Neural cell (in vitro differentiated cells): ENCODE measurements around the gene FRMPD4. TPM values are rescaled to one million over a fixed set of nuclear protein-coding genes. Genes with fewer than 3 reads are reported as not detected.

ENCODE experiments used
- H2AFZ ChIP-seq: fragments of 200-600, 300-800 bp; sonication (generic), shearing (Covaris generic); 2 replicates; pipeline ENCODE4 v1.6.0; 2014; ENCODE audit warnings: low read depth, mild to moderate bottlenecking, antibody characterized with exemption, low read length, moderate library complexity
- H3F3A ChIP-seq: fragments of 200-600 bp; shearing (Covaris generic); 2 replicates; pipeline ENCODE4 v1.6.1; 2016; ENCODE audit warnings: mild to moderate bottlenecking, moderate library complexity, mixed read lengths, antibody characterized with exemption, low read length; ENCODE audit not compliant: insufficient read depth, poor library complexity, severe bottlenecking
- H3K27ac ChIP-seq: fragments of 200-600, 300-800 bp; sonication (generic), shearing (Covaris generic); 2 replicates; pipeline ENCODE4 v1.5.1; 2014; ENCODE audit warnings: mild to moderate bottlenecking, low read length, moderate library complexity
- H3K27me3 ChIP-seq: fragments of 300-800, 200-600 bp; sonication (generic), shearing (Covaris generic); 2 replicates; pipeline ENCODE4 v1.6.0; 2014; ENCODE audit warnings: mild to moderate bottlenecking, low read depth, low read length, moderate library complexity; ENCODE audit not compliant: insufficient read depth
- H3K36me3 ChIP-seq: fragments of 300-800, 200-600 bp; sonication (generic), shearing (Covaris generic); 2 replicates; pipeline ENCODE4 v1.5.1; 2014; ENCODE audit warnings: mild to moderate bottlenecking, antibody characterized with exemption, low read length, moderate library complexity; ENCODE audit not compliant: insufficient read depth
- H3K4me2 ChIP-seq: fragments of 300-800, 200-600 bp; sonication (generic), shearing (Covaris generic); 2 replicates; pipeline ENCODE4 v1.6.0; 2014; ENCODE audit warnings: mild to moderate bottlenecking, low read length
- H3K4me3 ChIP-seq: fragments of 300-800, 200-600 bp; sonication (generic), shearing (Covaris generic); 2 replicates; pipeline ENCODE4 v1.5.1; 2014; ENCODE audit warnings: mild to moderate bottlenecking, low read length, moderate library complexity
- H3K79me2 ChIP-seq: fragments of 200-600 bp; shearing (Covaris generic); replicated peaks from 2 replicates; pipeline ENCODE4 v1.6.0; 2014; ENCODE audit warnings: mild to moderate bottlenecking, low read length, moderate library complexity; ENCODE audit not compliant: insufficient read depth
- H3K9ac ChIP-seq: fragments of 300-800, 200-600 bp; sonication (generic), shearing (Covaris generic); 2 replicates; pipeline ENCODE4 v1.6.1; 2016; ENCODE audit warnings: mild to moderate bottlenecking, low read length, mixed read lengths
- H3K9me2 ChIP-seq: fragments of 200-600 bp; shearing (Covaris generic); 2 replicates; pipeline ENCODE4 v1.6.1; 2016; ENCODE audit warnings: mild to moderate bottlenecking, low read length, mixed read lengths; ENCODE audit not compliant: insufficient read depth
- H3K9me3 ChIP-seq: fragments of 200-600, 300-800 bp; sonication (generic), shearing (Covaris generic); 2 replicates; pipeline ENCODE4 v1.6.1; 2016; ENCODE audit warnings: mild to moderate bottlenecking, mixed run types, low read length, moderate library complexity, mixed read lengths
- H4K20me1 ChIP-seq: fragments of 200-600 bp; shearing (Covaris generic); 2 replicates; pipeline ENCODE4 v1.6.1; 2016; ENCODE audit warnings: mild to moderate bottlenecking, mixed run types; ENCODE audit not compliant: insufficient read depth
- EP300 ChIP-seq: fragments of 450-650 bp; conservative IDR thresholded peaks from 2 replicates; pipeline ENCODE4 v1.6.1; 2014; ENCODE audit warnings: antibody characterized with exemption, mild to moderate bottlenecking, moderate library complexity; ENCODE audit not compliant: poor library complexity, severe bottlenecking
- EZH2 ChIP-seq: fragments of 200-600, 300-800 bp; shearing (Covaris generic), sonication (generic); IDR thresholded peaks from 2 replicates; pipeline ENCODE4 v1.6.1; 2014; ENCODE audit warnings: antibody characterized with exemption, low read length, borderline replicate concordance, mild to moderate bottlenecking; ENCODE audit not compliant: insufficient read depth, poor library complexity, severe bottlenecking
- MXI1 ChIP-seq: fragments of 450-650 bp; conservative IDR thresholded peaks from 2 replicates; pipeline ENCODE4 v1.6.1; 2014; ENCODE audit warnings: antibody characterized with exemption, mild to moderate bottlenecking; ENCODE audit not compliant: poor library complexity, severe bottlenecking
- POLR2AphosphoS5 ChIP-seq: IDR thresholded peaks from 2 replicates; pipeline ENCODE4 v1.6.1; 2012
- RAD21 ChIP-seq: fragments of 450-650 bp; conservative IDR thresholded peaks from 2 replicates; pipeline ENCODE4 v1.6.1; 2014; ENCODE audit warnings: antibody characterized with exemption, mild to moderate bottlenecking, moderate library complexity
- SMC3 ChIP-seq: fragments of 450-650 bp; conservative IDR thresholded peaks from 2 replicates; pipeline ENCODE4 v1.6.1; 2014; ENCODE audit warnings: antibody characterized with exemption, mild to moderate bottlenecking, moderate library complexity; ENCODE audit not compliant: poor library complexity
- TAF1 ChIP-seq: IDR thresholded peaks from 2 replicates; pipeline ENCODE4 v1.6.1; 2012; ENCODE audit warnings: low read depth
- polyA plus RNA-seq: library from polyadenylated mRNA; depleted of rRNA; stranded (reverse); fragments of >200 nt; gene quantifications from 2 replicates; pipeline ENCODE4 v1.2.3, GENCODE V29; 2014
- TF ChIP-seq, protein P1 (sequence below): IDR thresholded peaks from 2 replicates; pipeline ENCODE4 v1.6.1; 2012; ENCODE audit warnings: borderline replicate concordance
- TF ChIP-seq, protein P2 (sequence below): fragments of 450-650 bp; IDR thresholded peaks from 2 replicates; pipeline ENCODE4 v1.5.1; 2014; ENCODE audit warnings: antibody characterized with exemption, mild to moderate bottlenecking, moderate library complexity; ENCODE audit not compliant: poor library complexity, severe bottlenecking

Gene FRMPD4
- polyA plus RNA-seq, 1 donor from 2014 or later, result 1.2 TPM

DNA sequence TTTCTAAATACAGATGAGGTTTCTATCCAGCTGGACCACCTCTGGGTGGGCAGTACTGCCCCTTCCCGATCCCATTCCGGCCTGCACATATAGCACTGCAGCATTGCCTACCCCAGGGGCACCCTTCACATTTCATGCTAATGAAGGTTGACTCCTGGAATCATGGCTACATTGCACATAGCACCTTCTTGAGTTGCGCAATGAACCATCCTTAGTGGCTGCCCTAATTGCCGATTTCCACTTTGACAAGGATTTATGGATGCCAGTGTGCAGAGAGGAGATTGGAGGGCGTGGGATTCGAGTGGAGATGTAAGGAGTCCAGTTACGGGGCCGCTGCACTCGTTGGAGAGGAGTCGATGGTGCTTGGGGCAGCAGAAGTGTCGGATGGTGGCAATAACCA is 229.0 kb downstream of the FRMPD4 start:
- H3K27me3 ChIP-seq, result no peaks in the 10 kb centered on the region
- H3F3A ChIP-seq, result no peaks in the 10 kb centered on the region
- no peak overlapping the region for H3K27ac ChIP-seq
- no peak overlapping the region for H3K4me3 ChIP-seq
- no peak for TF ChIP-seq RAD21
- TF ChIP-seq TAF1, result no peak
- TF ChIP-seq, protein P1, sequence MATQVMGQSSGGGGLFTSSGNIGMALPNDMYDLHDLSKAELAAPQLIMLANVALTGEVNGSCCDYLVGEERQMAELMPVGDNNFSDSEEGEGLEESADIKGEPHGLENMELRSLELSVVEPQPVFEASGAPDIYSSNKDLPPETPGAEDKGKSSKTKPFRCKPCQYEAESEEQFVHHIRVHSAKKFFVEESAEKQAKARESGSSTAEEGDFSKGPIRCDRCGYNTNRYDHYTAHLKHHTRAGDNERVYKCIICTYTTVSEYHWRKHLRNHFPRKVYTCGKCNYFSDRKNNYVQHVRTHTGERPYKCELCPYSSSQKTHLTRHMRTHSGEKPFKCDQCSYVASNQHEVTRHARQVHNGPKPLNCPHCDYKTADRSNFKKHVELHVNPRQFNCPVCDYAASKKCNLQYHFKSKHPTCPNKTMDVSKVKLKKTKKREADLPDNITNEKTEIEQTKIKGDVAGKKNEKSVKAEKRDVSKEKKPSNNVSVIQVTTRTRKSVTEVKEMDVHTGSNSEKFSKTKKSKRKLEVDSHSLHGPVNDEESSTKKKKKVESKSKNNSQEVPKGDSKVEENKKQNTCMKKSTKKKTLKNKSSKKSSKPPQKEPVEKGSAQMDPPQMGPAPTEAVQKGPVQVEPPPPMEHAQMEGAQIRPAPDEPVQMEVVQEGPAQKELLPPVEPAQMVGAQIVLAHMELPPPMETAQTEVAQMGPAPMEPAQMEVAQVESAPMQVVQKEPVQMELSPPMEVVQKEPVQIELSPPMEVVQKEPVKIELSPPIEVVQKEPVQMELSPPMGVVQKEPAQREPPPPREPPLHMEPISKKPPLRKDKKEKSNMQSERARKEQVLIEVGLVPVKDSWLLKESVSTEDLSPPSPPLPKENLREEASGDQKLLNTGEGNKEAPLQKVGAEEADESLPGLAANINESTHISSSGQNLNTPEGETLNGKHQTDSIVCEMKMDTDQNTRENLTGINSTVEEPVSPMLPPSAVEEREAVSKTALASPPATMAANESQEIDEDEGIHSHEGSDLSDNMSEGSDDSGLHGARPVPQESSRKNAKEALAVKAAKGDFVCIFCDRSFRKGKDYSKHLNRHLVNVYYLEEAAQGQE, result no peak
- no peak for TF ChIP-seq MXI1
- TF ChIP-seq SMC3, result no peak
- no peak for TF ChIP-seq EP300
- no peak for TF ChIP-seq EZH2
- TF ChIP-seq, protein P2, sequence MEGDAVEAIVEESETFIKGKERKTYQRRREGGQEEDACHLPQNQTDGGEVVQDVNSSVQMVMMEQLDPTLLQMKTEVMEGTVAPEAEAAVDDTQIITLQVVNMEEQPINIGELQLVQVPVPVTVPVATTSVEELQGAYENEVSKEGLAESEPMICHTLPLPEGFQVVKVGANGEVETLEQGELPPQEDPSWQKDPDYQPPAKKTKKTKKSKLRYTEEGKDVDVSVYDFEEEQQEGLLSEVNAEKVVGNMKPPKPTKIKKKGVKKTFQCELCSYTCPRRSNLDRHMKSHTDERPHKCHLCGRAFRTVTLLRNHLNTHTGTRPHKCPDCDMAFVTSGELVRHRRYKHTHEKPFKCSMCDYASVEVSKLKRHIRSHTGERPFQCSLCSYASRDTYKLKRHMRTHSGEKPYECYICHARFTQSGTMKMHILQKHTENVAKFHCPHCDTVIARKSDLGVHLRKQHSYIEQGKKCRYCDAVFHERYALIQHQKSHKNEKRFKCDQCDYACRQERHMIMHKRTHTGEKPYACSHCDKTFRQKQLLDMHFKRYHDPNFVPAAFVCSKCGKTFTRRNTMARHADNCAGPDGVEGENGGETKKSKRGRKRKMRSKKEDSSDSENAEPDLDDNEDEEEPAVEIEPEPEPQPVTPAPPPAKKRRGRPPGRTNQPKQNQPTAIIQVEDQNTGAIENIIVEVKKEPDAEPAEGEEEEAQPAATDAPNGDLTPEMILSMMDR, result no peak
- TF ChIP-seq POLR2AphosphoS5, result no peak
- H3K4me2 ChIP-seq, result no peak overlapping the region
- H3K9me2 ChIP-seq, result no peaks in the 10 kb centered on the region
- H3K79me2 ChIP-seq, result no peaks in the 10 kb centered on the region
- no peaks in the 10 kb centered on the region for H3K9me3 ChIP-seq
- H2AFZ ChIP-seq, result no peak overlapping the region
- no peaks in the 10 kb centered on the region for H4K20me1 ChIP-seq
- no peaks in the 10 kb centered on the region for H3K36me3 ChIP-seq
- H3K9ac ChIP-seq, result no peak overlapping the region

DNA sequence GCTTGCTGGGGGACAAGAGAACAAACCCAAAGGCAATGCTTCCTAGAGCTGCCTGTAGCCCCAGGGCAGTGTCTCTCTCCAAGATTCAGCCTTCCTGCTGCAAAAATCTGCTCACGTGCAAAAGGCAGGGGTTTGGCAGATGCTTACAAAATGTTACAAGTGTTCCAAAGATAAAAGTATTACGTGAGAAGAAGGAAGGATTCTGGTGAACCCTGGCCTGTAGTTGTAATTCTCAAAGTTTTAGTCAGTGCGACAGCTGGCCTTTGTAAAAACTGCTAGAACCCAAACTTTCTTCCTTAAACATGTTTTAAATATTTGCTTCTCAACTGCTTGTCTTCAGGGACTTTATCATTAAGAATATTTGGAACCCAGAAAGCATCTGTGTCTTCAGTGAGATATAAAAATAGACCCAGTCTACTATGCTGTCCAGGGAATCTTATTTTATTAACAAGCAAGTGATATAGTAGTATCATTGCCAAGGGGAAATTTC is 232.3 kb downstream of the FRMPD4 start:
- no peaks in the 10 kb centered on the region for H3K9me3 ChIP-seq
- TF ChIP-seq EZH2 (no peak), RAD21 (no peak), TAF1 (no peak), SMC3 (no peak), POLR2AphosphoS5 (no peak), EP300 (no peak), MXI1 (no peak)
- TF ChIP-seq, protein P1, result no peak
- TF ChIP-seq, protein P2, result no peak

More for the DNA sequence above, 232.3 kb downstream of the FRMPD4 start:
- H3K27ac ChIP-seq, result no peak overlapping the region
- H3K9ac ChIP-seq, result no peak overlapping the region
- no peak overlapping the region for H2AFZ ChIP-seq
- H3K36me3 ChIP-seq, result no peaks in the 10 kb centered on the region
- no peaks in the 10 kb centered on the region for H3K27me3 ChIP-seq
- no peaks in the 10 kb centered on the region for H3K9me2 ChIP-seq
- H4K20me1 ChIP-seq, result no peaks in the 10 kb centered on the region
- H3K4me2 ChIP-seq, result no peak overlapping the region
- H3K79me2 ChIP-seq, result no peaks in the 10 kb centered on the region
- no peak overlapping the region for H3K4me3 ChIP-seq
- H3F3A ChIP-seq, result no peaks in the 10 kb centered on the region
